Measurements from ENCODE around the gene ACAA2. TPM values are rescaled to one million over a fixed set of nuclear protein-coding genes. Genes with fewer than 3 reads are reported as not detected.
"Not testable (repeated sequence)": the region's sequence is repeated elsewhere in the genome, so short reads cannot be mapped to it uniquely, and the experiment has no call there.

The ACAA2 gene
- total RNA-seq, 1 donor from 2014 or later = 22.5 TPM

DNA sequence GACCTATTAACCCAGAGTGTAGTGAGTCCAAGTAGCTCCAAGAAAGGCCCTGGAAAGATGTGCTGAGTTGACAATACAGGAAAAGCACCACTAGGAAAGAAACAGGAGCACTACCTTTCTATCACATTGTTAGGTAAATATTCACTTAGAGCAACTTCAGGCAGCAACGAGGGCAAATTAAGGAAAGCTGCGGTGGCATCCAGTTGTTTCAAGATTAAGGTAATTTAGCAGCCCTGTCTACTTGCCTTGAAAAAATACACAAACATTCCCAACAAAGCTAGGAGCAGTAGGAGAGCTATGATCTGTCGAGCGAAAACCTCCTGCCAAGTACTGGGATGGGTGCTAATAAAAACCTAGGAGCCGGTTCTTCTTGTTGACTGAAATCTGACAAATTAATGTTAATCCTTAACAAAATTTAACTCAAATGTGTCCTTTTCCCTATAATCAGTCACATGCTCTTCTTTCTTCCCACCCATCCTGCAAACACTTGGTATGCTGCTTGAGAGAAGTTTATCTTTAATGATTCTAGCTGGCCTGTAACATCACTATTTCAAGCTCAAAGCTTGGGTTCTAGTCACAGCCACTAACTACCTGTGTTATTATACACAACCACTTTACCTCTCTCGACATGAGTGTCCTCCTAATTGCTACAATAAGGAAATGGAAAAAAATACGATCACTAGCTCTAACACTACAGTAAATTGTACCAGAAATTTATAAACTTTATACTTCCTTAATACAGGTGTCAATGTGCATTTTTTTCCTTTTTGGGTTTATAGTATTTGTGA, 2.0 kb downstream of the ACAA2 start:
- no peak for DNase-seq

DNA sequence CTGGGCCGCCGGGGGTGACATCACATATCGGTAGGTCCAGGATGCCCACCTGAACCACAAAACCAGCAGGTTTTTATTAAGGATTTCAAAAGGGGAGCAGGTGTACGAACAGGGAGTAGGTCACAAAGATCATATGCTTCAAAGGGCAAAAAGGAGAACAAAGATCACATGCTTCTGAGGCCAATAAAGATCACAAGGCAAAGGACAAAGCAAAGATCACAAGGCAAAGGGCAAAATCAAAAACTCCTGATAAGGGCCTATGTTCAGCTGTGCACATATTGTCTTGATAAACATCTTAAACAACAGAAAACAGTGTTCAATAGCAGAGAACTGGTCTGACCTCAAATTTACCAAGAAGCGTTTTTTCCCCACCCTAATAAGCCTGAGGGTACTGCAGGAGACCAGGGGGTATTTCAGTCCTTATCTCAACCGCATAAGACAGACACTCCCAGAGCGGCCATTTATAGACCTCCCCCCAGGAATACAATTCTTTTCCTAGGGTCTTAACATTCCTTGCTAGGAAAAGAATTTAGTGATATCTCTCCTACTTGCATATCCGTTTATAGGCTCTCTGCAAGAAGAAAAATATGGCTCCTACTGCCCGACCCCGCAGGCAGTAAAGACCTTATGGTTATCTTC, 4.7 kb downstream of the ACAA2 start:
- DNase-seq = not testable (repeated sequence)

DNA sequence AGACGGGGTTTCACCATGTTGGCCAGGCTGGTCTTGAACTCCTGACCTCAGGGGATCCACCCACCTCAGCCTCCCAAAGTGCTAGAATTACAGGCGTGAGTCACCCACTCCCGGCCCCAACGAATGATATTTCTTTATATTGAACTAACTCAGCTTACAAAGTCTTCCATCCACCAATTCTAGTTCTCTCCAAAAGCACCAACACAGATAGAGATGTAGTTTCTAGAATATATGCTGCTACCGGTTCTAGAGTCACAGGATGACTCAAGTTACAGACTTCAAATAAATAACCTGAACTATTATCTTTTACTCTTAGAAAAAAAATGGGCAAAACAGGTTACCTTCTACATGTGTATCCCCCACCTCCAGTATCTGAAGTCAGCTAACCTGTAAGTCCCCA, 9.2 kb downstream of the ACAA2 start:
- no peak for DNase-seq

- DNase-seq = no peak
Observed at GRCh38 chr18:49802623-49803022, 10.7 kb downstream of the ACAA2 start.

- DNase-seq = not testable (repeated sequence)
Observed at GRCh38 chr18:49800491-49800890, 12.8 kb downstream of the ACAA2 start.

DNA sequence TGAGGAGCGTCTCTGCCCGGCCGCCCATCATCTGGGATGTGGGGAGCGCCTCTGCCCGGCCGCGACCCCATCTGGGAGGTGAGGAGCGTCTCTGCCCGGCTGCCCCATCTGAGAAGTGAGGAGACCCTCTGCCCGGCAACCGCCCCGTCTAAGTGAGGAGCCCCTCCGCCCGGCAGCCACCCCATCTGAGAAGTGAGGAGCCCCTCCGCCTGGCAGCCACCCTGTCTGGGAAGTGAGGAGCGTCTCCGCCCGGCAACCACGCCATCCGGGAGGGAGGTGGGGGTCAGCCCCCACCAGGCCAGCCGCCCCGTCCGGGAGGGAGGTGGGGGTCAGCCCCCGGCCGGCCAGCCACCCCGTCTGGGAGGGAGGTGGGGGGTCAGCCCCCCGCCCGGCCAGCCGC, 13.5 kb downstream of the ACAA2 start:
- not testable (repeated sequence) for DNase-seq

- DNase-seq = no peak
Observed at GRCh38 chr18:49798001-49798400, 15.3 kb downstream of the ACAA2 start.

GRCh38 chr18:49795612-49796552, 17.5 kb downstream of the ACAA2 start:
- DNase-seq = no peak

DNA sequence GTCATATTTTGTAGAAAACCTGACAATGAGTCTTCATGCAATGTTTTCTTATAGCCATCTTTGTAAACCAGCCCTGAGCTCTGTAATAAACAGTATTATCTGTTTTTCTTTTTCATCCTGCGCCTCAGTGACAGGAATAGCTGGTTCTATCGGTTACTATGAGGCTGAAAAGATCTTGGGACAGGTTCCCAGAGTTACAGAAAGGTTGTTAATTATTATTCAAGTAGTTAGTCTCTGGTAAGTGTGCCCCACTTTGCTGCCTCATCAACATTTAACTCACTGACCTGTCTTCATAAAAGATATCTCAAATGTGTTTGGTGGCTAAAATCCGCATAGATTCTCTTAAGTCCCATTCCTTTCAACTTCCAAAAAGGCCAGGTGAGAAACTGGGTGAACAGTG, 18.6 kb downstream of the ACAA2 start:
- no peak for DNase-seq

GRCh38 chr18:49789560-49790134, 23.7 kb downstream of the ACAA2 start:
- not testable (repeated sequence) for DNase-seq

GRCh38 chr18:49788327-49788898, 24.9 kb downstream of the ACAA2 start:
- no peak for DNase-seq

GRCh38 chr18:49786019-49786720, 27.2 kb downstream of the ACAA2 start:
- no peak for DNase-seq

- no peak for DNase-seq
Observed at GRCh38 chr18:49784427-49785185, 28.7 kb downstream of the ACAA2 start.

DNA sequence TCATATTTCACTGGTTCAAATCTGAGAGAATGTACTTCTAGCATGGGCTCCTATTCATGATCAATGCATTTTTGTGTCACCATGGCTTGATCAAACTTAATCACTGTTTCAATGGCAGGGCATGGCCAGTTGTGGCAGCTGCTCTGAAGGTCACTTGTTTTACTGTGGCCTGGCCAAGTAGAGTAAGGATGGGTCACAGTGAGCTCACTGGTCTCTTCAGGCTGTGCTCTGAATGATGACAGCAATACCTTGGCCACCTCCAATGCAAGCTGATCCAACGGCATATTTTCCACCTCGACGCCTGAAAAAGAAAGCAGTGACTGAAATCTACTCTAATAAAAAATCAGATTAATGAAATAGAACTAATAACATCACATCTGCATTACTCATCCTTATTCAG, 29.7 kb downstream of the ACAA2 start:
- not testable (repeated sequence) for DNase-seq

DNA sequence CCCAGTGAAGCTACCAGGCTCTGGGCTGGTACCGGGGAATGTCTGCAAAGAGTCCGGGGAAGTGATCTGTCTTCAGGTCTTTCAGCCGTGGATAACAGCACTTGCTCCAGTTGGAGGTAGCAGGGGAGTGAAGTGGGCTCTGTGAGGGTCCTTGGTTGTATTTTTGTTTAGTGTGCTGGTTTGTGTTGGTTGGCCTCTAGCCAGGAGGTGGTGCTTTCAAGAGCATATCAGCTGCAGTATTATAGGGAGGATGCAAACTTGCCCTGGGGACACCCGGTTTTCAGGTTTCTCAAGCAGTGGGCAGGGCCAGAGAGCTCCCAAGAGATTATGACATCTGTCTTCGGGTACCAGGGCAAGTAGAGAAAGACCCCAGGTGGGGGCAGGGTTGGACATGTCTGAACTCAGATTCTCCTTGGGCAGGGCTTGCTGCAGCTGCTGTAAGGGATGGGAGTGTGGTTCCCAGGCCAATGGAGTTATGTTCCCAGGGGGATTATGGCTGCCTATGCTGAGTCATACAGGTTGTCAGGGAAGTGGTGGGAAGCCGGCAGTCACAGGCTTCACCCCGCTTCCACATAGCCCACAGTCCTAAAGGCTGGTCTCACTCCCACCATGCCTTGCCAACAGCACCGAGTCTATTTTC, 34.4 kb downstream of the ACAA2 start:
- no peak for DNase-seq

DNA sequence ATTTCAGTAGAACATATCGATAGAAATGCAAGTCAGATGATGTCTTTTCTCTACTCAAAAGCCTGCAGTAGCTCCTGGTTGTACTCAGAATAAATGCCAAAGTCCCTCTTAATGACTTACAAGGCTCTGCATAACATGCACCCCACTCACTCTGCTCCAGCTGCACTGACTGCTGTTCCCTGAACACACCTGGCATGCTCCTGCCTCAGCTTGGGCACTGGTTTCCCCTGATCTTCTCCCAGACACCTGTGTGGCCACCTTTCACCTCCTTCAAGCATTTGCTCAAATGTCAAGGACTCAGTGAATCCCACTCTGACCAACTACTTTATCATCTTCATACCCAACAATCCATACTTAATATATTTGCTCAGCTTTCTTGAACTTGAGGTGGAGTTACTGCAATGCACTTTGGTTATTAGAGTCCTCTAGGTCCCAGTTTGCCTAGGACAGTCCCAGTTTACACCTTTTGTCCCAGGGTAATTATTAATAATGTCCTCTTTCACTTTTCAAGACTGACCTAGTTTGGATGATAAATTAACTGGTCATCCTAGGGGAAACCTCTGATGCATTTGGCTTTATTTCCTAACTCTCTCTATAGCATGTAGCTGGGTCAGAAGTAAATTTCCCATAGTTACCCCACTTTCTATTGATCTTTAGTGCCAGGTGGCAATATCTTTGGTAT, 44.1 kb downstream of the ACAA2 start:
- no peak for DNase-seq

DNA sequence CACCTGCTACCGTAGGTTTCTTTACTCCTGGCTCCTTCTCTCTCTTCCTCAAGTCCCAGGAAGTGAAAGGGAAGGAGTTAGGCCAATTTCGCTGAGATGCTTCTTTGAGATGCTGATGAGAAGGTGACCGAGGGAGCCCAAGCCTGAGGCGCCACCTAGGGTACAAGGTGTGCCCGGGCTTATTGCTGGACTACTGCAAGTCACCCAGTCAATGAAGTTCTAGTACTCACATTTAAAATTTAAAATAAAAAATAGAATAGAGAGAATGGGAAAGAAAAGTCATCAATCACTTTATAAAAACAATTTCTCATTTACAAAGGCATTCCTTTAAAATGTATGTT, 45.3 kb downstream of the ACAA2 start:
- DNase-seq = no peak

- DNase-seq = no peak
Observed at GRCh38 chr18:49767111-49768050, 46.0 kb downstream of the ACAA2 start.
